Pancreas (tissue), 10 donors: ENCODE data around the gene MAP4K1. TPM values are rescaled to one million over a fixed set of nuclear protein-coding genes. Genes with fewer than 3 reads are reported as not detected.
"Not testable (repeated sequence)": the region's sequence is repeated elsewhere in the genome, so short reads cannot be mapped to it uniquely, and the experiment has no call there.

Source experiments
- ATAC-seq, 4 donors: fragments of 200-7000 bp; cut with Tn5 transposase; one replicate each; pipeline versions ENCODE4 v1.8.0 to v1.9.1; 2020; ENCODE audit warnings: mild to moderate bottlenecking in 4 of 4, moderate library complexity in 4 of 4
- DNase-seq, 6 donors: peaks; one replicate each; pipeline ENCODE4 v3.0.0-alpha.2; 2020
- FAIRE-seq: peaks from 2 replicates; lab custom pipeline; 2012; peaks lifted over from hg19 to GRCh38; lab: Jason Lieb, UNC
- H3K27ac ChIP-seq, 4 donors: fragments of 200-600 bp; sonication (generic); 1 replicate in 3 of 4; 2 replicates in 1 of 4; pipeline versions ENCODE4 v1.5.0 to v1.8.0; 2020
- H3K27me3 ChIP-seq, 4 donors: fragments of 200-600 bp; one replicate each; pipeline ENCODE4 v1.8.0; 2021
- H3K36me3 ChIP-seq, 3 donors: fragments of 200-600 bp; sonication (generic) in 1 of 3; one replicate each; pipeline versions ENCODE4 v1.5.0 to v1.8.0; 2020 to 2021
- H3K4me1 ChIP-seq, 3 donors: fragments of 200-600 bp; one replicate each; pipeline ENCODE4 v1.8.0; 2021
- H3K4me3 ChIP-seq, 4 donors: fragments of 200-600 bp; sonication (generic) in 2 of 4; one replicate each; pipeline versions ENCODE4 v1.5.0 to v1.8.0; 2020 to 2021
- H3K9me3 ChIP-seq, 4 donors: fragments of 200-600 bp; one replicate each; pipeline ENCODE4 v1.8.0; 2021
- CTCF ChIP-seq, 4 donors: fragments of 200-600 bp; sonication (generic) in 3 of 4; IDR thresholded peaks; one replicate each; pipeline versions ENCODE4 v1.5.0 to v1.8.0; 2021; ENCODE audit warnings: antibody characterized with exemption in 4 of 4
- WGBS, 2 donors: extraction: QIAGEN DNeasy Blood & Tissue Kit; methylation state at CpG; one replicate each; pipeline ENCODE4 v1.1.7; 2013; 5-methylcytosine and 5-hydroxymethylcytosine counted together
- intact Hi-C, 3 donors: fragments of 100-400 bp; cut with DNase I; formaldehyde crosslinking; loops; one replicate each; pipeline versions ENCODE4 v1.11.1 to v1.14.2; 2022
- polyA plus RNA-seq, 2 donors: library from polyadenylated mRNA; stranded (reverse); fragments of 200-250 nt; gene quantifications; one replicate each; pipeline ENCODE4 v1.2.3, GENCODE V29; 2013
- total RNA-seq, 6 donors: library from RNA; stranded (reverse); fragmentation: NEBNext Ultra II Directional in 4 of 6; extraction: Animal tissue kit (Norgen Biotek cat#: 25700) in 4 of 6; gene quantifications; one replicate each; pipeline versions ENCODE4 v1.2.1 to v1.2.4, GENCODE V29; 2021 to 2023
- donor health status: healthy with polysubstance abuse.
- donor health status: DM: no; HTN: no; CAD: no; lungs with moderate emphysema.
- donor health status: DM: no; HTN: no; CAD: no.
- donor health status: control.
- donor health status: control.
- donor health status: Bipolar disorder and iron deficiency.
- donor health status: DM: yes; HTN: yes; CAD: no.
- donor health status: DM: no; HTN: no; CAD: no.
- donor health status: DM: no; HTN: no; CAD: no.
- donor health status: DM: yes; HTN: yes; CAD: no.

MAP4K1 gene
- total and polyA plus RNA-seq, 8 donors, result 0.79 to 43.4 (median 2.7) TPM

GRCh38 chr19:38614289-38614688 is 3.5 kb downstream of the MAP4K1 start:
- Histone ChIP-seq H3K9me3 (no peaks in the 10 kb centered on the region), H3K36me3 (no peaks in the 10 kb centered on the region), H3K4me1 (peaks cover 0 to 6% (median 0%) of the 10 kb centered on the region in 3 donors), H3K27me3 (no peaks in the 10 kb centered on the region), H3K27ac (no peak overlapping the region), H3K4me3 (no peak overlapping the region)
- no peak for TF ChIP-seq CTCF (IDR thresholded peaks at IDR 0.05)
- intact Hi-C loops, result loop anchor here in 2 of 3 donors (10.0 kb wide), 2 partner anchors 99 to 209 kb away; partner anchors contain the start of gene FAM98C (in 1 of the 2)
- 47 to 59% methylated on average over 3 of the region's 3 CpGs for WGBS, 2 donors
- FAIRE-seq, result no peak
- peak in 1 of 6 donors; percentile 55 for DNase-seq
- ATAC-seq, result no peak

GRCh38 chr19:38606131-38606530 is 11.6 kb downstream of the MAP4K1 start:
- TF ChIP-seq CTCF (IDR thresholded peaks at IDR 0.05), result no peak
- no peaks in the 10 kb centered on the region for H3K4me1 ChIP-seq
- DNase-seq (no peak), FAIRE-seq (no peak), ATAC-seq (no peak)
- H3K9me3 ChIP-seq, result no peaks in the 10 kb centered on the region
- intact Hi-C loops, result no loop called here
- no peak overlapping the region for H3K27ac ChIP-seq
- H3K27me3 ChIP-seq, result no peaks in the 10 kb centered on the region
- no peak overlapping the region for H3K4me3 ChIP-seq
- WGBS, 2 donors, result 73 to 79% methylated on average over 6 of the region's 6 CpGs
- no peaks in the 10 kb centered on the region for H3K36me3 ChIP-seq

- H3K36me3 ChIP-seq, H3K27ac ChIP-seq, DNase-seq, FAIRE-seq, H3K9me3 ChIP-seq, ATAC-seq, H3K27me3 ChIP-seq, H3K4me3 ChIP-seq, intact Hi-C loops, H3K4me1 ChIP-seq: not testable (repeated sequence)
- WGBS, 2 donors, result 94 to 97% methylated on average over 5 of the region's 5 CpGs
These were observed 14.9 kb downstream of the MAP4K1 start for GRCh38 chr19:38602856-38603255.

- Histone ChIP-seq H3K9me3 (no peaks in the 10 kb centered on the region), H3K4me1 (no peaks in the 10 kb centered on the region), H3K36me3 (no peaks in the 10 kb centered on the region), H3K27ac (no peak overlapping the region), H3K4me3 (no peak overlapping the region), H3K27me3 (no peaks in the 10 kb centered on the region)
- intact Hi-C loops, result no loop called here
- DNase-seq (no peak), FAIRE-seq (no peak), ATAC-seq (no peak)
- TF ChIP-seq CTCF (IDR thresholded peaks at IDR 0.05), result no peak
- 76 to 88% methylated on average over 11 of the region's 11 CpGs for WGBS, 2 donors
These were observed 18.0 kb downstream of the MAP4K1 start for GRCh38 chr19:38599722-38600121.

GRCh38 chr19:38597075-38597474 is 20.7 kb downstream of the MAP4K1 start:
- no peaks in the 10 kb centered on the region for H3K9me3 ChIP-seq

More at GRCh38 chr19:38597075-38597474, 20.7 kb downstream of the MAP4K1 start:
- H3K36me3 ChIP-seq, result no peaks in the 10 kb centered on the region
- H3K4me3 ChIP-seq, result no peak overlapping the region
- no peaks in the 10 kb centered on the region for H3K4me1 ChIP-seq
- FAIRE-seq, result no peak
- WGBS, 2 donors, result 81 to 83% methylated on average over 11 of the region's 11 CpGs
- DNase-seq, result no peak
- intact Hi-C loops, result no loop called here
- ATAC-seq, result no peak
- no peak overlapping the region for H3K27ac ChIP-seq
- no peaks in the 10 kb centered on the region for H3K27me3 ChIP-seq
- TF ChIP-seq CTCF (IDR thresholded peaks at IDR 0.05), result no peak
